GM12872 (cell line): ENCODE data around the gene RPF1.

Experiments used
- CTCF ChIP-seq: IDR thresholded peaks from 3 replicates; pipeline ENCODE4 v1.5.1; 2011; ENCODE audit warnings: low read depth, mild to moderate bottlenecking, low read length, moderate library complexity; ENCODE audit not compliant: insufficient read depth

The RPF1 gene

DNA sequence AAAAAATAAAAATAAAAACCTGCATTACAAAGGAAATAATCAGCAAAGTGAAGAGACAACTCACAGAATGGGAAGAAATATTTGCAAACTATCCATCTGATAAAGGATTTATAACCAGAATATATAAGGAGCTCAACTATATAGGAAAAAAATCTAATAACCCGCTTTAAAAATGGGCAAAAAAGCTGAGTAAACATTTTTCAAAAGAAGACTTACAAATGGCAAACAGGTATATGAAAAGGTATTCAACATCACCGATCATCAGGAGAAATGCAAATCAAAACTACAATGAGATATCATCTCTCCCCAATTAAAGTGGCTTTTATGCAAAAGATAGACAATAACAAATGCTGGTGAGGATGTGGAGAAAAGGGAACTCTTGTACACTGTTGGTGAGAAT is 31.1 kb downstream of the RPF1 start:
- TF ChIP-seq CTCF = no peak

GRCh38 chr1:84510668-84511067 is 31.6 kb downstream of the RPF1 start:
- no peak for TF ChIP-seq CTCF

DNA sequence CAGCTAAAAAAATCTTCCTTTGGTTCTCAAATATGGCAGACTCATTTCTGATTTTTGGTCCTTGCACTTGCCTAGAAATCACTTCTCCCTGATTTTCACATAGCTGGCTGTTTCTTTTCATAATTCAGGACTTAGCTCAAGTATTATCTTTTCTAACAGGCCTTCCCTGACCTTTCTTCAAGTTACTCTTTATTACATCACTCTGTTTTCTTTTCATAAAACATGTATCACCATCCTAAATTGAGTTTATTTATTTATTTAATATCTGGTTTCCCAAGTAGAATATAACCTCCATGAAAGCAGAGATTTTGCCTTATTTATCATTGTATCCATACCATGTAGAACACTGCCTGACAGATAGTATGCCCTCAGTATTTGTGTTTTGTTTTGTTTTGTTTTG is 45.5 kb downstream of the RPF1 start:
- no peak for TF ChIP-seq CTCF

- no peak for TF ChIP-seq CTCF
Measured at GRCh38 chr1:84525779-84526178, 46.7 kb downstream of the RPF1 start.

DNA sequence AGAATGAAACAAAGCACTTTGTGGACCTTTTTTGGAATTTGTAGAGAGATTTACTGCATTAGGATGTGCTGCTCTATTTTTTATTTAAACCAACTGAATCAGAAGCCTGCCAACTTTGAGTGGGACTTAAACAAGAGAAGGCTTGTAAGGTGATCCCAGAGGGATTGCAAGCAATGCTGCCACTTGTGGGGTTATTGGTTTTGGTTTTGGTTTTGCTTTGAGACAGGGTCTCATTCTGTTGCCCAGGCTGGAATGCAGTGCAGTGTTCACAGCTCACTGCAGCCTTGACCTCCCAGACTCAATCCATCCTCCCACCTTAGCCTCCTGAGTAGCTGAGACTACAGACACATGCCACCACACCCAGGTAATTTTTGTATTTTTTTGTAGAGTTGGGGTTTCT is 59.5 kb downstream of the RPF1 start:
- TF ChIP-seq CTCF = no peak

DNA sequence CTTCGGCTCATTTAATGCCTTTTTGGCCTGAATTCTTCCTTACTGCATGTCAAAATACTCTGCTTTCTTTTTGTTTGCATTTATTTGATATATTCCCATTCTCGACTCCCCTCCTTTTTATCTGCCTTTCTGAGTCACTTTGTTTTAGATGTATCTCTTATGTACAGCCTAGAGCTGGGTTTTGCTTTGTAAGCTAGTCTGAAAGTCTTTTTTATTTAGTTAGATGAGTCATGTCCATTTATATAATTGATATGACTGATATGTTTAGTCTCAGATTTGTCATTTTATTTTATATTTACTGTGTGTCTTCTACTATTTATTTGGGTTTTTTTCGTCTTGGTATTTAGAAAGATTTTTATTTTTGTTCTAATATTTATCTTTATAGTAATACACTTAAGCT is 60.9 kb downstream of the RPF1 start:
- TF ChIP-seq CTCF = no peak

- no peak for TF ChIP-seq CTCF
Measured at GRCh38 chr1:84540759-84541158, 61.7 kb downstream of the RPF1 start.

DNA sequence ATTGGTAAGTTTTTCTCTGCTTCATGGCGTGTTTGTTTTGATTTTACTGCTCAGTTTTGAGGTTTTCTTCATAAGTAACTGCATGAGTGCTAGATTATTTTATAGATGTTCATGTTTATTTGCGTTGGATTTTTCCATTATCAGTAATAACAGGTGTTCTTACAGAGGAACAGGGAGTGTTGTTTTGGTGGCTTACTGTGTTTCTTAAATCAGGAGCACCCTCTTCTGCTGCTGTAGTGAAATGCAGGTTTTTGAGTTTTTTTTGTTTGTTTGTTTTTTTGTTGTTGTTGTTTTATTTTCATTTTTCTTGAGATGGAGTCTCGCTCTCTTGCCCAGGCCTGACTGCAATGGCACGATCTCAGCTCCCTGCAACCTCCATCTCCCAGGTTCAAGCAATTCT is 62.6 kb downstream of the RPF1 start:
- TF ChIP-seq CTCF = peak; percentile 40; the same call in 2 of the 3 replicates
